Heart left ventricle (tissue), 16 donors: ENCODE data around the gene TMCO6. TPM values are rescaled to one million over a fixed set of nuclear protein-coding genes. Genes with fewer than 3 reads are reported as not detected.
"Not testable (repeated sequence)": the region's sequence is repeated elsewhere in the genome, so short reads cannot be mapped to it uniquely, and the experiment has no call there.

Source experiments
- ATAC-seq, 4 donors: fragments of 200-7000 bp; cut with Tn5 transposase; one replicate each; pipeline ENCODE4 v1.9.1; 2020 to 2022; ENCODE audit warnings: moderate library complexity in 4 of 4, mild to moderate bottlenecking in 3 of 4, moderate number of reproducible peaks in 1 of 4
- DNase-seq, 5 donors: peaks; one replicate each; pipeline ENCODE4 v3.0.0-alpha.2; 2020
- H3K27ac ChIP-seq, 12 donors: fragments of 200-600 bp; sonication (generic) in 4 of 12; one replicate each; pipeline versions ENCODE4 v1.5.0 to v1.8.0; 2016 to 2022; ENCODE audit warnings: mild to moderate bottlenecking in 2 of 12
- H3K27me3 ChIP-seq, 9 donors: fragments of 200-600 bp; sonication (generic) in 2 of 9; one replicate each; pipeline versions ENCODE4 v1.5.1 to v1.8.0; 2016 to 2022; ENCODE audit warnings: mild to moderate bottlenecking in 3 of 9
- H3K36me3 ChIP-seq, 9 donors: fragments of 200-600 bp; sonication (generic) in 2 of 9; one replicate each; pipeline versions ENCODE4 v1.5.0 to v1.8.0; 2018 to 2022; ENCODE audit warnings: mild to moderate bottlenecking in 2 of 9
- H3K4me1 ChIP-seq, 12 donors: fragments of 200-600 bp; sonication (generic) in 4 of 12; one replicate each; pipeline versions ENCODE4 v1.5.0 to v1.8.0; 2016 to 2022; ENCODE audit warnings: mild to moderate bottlenecking in 3 of 12
- H3K4me3 ChIP-seq, 12 donors: fragments of 200-600 bp; sonication (generic) in 4 of 12; one replicate each; pipeline versions ENCODE4 v1.5.0 to v1.8.0; 2017 to 2022; ENCODE audit warnings: mild to moderate bottlenecking in 9 of 12, moderate library complexity in 4 of 12
- H3K9me3 ChIP-seq, 12 donors: fragments of 200-600 bp; sonication (generic) in 4 of 12; one replicate each; pipeline versions ENCODE4 v1.5.0 to v1.8.0; 2016 to 2022; ENCODE audit warnings: mild to moderate bottlenecking in 1 of 12
- POLR2A ChIP-seq, 2 donors: fragments of 450-650 bp; IDR thresholded peaks; one replicate each; pipeline ENCODE4 v1.6.1; 2017; ENCODE audit warnings: antibody characterized with exemption in 2 of 2, mild to moderate bottlenecking in 2 of 2, moderate library complexity in 2 of 2
- WGBS, 4 donors: extraction: QIAGEN DNeasy Blood & Tissue Kit in 2 of 4; methylation state at CpG; one replicate each; pipeline versions ENCODE4 v1.1.5 to v1.1.7; 2013 to 2018; 5-methylcytosine and 5-hydroxymethylcytosine counted together
- intact Hi-C, 10 donors: fragments of 100-400 bp; cut with DNase I; formaldehyde crosslinking; loops; one replicate each; pipeline versions ENCODE4 v1.11.1 to v1.14.2; 2022
- polyA plus RNA-seq, 2 donors: library from polyadenylated mRNA; stranded (reverse); fragments of 200-250 nt; gene quantifications; one replicate each; pipeline ENCODE4 v1.2.3, GENCODE V29; 2013
- total RNA-seq, 9 donors: library from RNA; depleted of rRNA in 2 of 9; stranded (reverse); fragments of >200 nt in 2 of 9; fragmentation: NEBNext Ultra II Directional in 3 of 9; extraction: Animal tissue kit (Norgen Biotek cat#: 25700) in 3 of 9; gene quantifications; one replicate each; pipeline versions ENCODE4 v1.1.0 to v1.2.4, GENCODE V29; 2016 to 2023
- TF ChIP-seq, protein P1 (sequence below), 12 donors: fragments of 200-600 bp; sonication (generic) in 4 of 12; IDR thresholded peaks; one replicate each; pipeline versions ENCODE4 v1.5.0 to v1.8.0; 2018 to 2022; ENCODE audit warnings: antibody characterized with exemption in 12 of 12, mild to moderate bottlenecking in 5 of 12
- donor health status: ischemic (EF 13 %, LVEDD 7.1; RV severe dilation, severe dysfunction).
- donor health status: healthy with polysubstance abuse.
- donor health status: DM: no; HTN: yes; CAD: no.
- donor health status: DM: no; HTN: no; CAD: no.
- donor health status: ischemic (EF 25% LVEDD 6.9; RV normal size, moderate dysfunction).
- donor health status: ischemic (EF 25% LVEDD 5.7; RV mildly dilated, moderate dysfunction).
- donor health status: healthy.
- donor health status: DM: yes; HTN: yes; CAD: no.
- donor health status: ischemic (EF 35%, LVEDD 5.7; RV mildly dilated, moderate dysfunction).
- donor health status: nonischemic (EF 11% LVEDD 7.7; RV severe dilation, severe dysfunction).
- donor health status: DM: yes; HTN: yes; CAD: no.
- donor health status: PGD.
- donor health status: ischemic (EF 29% LVEDD 5.4; RV normal size, mild dysfunction).
- donor health status: nonischemic (EF 23%, LVEDD 6.1; RV moderate dilation, normal function).

The TMCO6 gene
- total and polyA plus RNA-seq, 11 donors: 2.2 to 11.7 (median 3.9) TPM

DNA sequence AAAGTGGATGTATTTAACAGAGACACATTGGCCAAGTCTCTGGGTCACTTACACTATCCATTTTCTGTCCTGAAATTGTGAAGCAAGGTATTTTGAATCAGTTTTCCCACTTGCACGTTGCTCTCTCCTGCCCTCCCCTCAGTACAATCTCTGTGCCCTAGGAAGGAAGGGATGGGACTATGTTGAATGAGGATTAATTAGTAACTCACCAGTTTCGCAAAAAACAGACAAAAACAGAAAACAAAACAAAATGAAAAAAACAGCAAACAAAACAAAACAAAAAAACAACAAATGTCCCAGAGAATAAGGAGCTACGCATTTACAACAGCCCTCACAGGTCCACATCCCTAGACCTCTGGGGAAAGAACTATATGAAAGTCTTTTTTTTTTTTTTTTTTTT, 5.1 kb upstream of the TMCO6 start:
- 67 to 81% (median 69%) methylated on average over 3 of the region's 3 CpGs for WGBS, 4 donors
- Histone ChIP-seq H3K9me3 (no peaks in the 10 kb centered on the region), H3K36me3 (peaks cover 0 to 3% (median 0%) of the 10 kb centered on the region in 9 donors), H3K27me3 (no peaks in the 10 kb centered on the region), H3K27ac (peak overlapping the region in 4 of 12 donors; percentile 23 to 95 (median 57)), H3K4me3 (peak overlapping the region in 4 of 12 donors; percentile 7 to 67 (median 62)), H3K4me1 (peaks cover 0 to 48% (median 21%) of the 10 kb centered on the region in 12 donors)
- no peak for DNase-seq
- TF ChIP-seq, protein P1, sequence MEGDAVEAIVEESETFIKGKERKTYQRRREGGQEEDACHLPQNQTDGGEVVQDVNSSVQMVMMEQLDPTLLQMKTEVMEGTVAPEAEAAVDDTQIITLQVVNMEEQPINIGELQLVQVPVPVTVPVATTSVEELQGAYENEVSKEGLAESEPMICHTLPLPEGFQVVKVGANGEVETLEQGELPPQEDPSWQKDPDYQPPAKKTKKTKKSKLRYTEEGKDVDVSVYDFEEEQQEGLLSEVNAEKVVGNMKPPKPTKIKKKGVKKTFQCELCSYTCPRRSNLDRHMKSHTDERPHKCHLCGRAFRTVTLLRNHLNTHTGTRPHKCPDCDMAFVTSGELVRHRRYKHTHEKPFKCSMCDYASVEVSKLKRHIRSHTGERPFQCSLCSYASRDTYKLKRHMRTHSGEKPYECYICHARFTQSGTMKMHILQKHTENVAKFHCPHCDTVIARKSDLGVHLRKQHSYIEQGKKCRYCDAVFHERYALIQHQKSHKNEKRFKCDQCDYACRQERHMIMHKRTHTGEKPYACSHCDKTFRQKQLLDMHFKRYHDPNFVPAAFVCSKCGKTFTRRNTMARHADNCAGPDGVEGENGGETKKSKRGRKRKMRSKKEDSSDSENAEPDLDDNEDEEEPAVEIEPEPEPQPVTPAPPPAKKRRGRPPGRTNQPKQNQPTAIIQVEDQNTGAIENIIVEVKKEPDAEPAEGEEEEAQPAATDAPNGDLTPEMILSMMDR (IDR thresholded peaks at IDR 0.05): no peak
- no peak for TF ChIP-seq POLR2A (IDR thresholded peaks at IDR 0.05)
- intact Hi-C loops: loop anchor here in 5 of 10 donors (5.0 to 10.0 kb wide), 3 partner anchors 72 to 259 kb away; partner anchors contain the start of genes ANKHD1 (in 1 of the 5), APBB3 (in 1 of the 5) and SLC35A4 (in 1 of the 5)
- ATAC-seq: no peak

DNA sequence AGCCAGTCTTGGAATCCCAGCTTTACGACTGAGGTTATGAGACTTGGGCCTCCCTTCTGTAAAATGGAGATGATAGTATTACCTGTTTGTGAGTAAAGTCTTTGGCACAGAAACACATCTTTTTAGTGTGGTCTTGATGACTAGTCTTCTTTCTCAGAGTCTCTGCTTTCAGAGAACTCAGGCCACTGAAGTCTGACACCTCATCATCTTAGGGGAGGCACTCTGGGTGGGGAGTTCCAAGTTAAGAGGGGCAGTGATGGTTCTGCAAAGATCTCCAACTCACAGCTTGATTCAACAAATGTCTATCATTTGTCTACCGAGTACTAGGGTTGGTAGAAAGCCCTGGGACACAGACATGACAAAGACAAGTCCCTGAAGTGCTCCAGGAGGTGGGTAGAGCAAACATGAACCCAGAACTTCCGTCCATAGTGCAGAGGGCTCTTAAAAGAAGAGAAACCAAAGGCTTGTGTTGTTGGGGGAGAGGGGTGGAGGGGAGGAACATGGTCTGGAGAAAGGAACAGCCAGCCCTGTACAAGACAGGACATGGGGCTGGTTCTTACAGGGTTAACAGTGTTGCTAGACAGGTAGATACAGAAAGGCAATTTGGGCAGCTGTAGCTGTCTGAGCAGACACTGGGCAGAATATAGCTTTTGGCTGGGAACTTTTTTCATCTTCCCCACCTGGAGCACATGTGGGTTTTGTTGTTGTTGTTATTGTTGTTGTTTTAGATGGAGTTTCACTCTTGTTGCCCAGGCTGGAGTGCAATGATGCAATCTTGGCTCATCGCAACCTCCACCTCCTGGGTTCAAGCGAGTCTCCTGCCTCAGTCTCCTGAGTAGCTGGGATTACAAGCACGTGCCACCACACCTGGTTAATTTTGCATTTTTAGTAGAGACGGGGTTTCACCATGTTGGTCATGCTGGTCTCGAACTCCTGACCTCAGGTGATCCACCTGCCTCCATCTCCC, 3.7 kb upstream of the TMCO6 start:
- H3K27ac ChIP-seq: no peak overlapping the region
- DNase-seq (no peak), ATAC-seq (no peak)
- peaks cover 0 to 3% (median 0%) of the 10 kb centered on the region in 9 donors for H3K36me3 ChIP-seq
- peaks cover 0 to 58% (median 30%) of the 10 kb centered on the region in 12 donors for H3K4me1 ChIP-seq
- H3K27me3 ChIP-seq: no peaks in the 10 kb centered on the region
- H3K4me3 ChIP-seq: no peak overlapping the region
- WGBS, 4 donors: 89 to 92% (median 90%) methylated on average over 7 to 8 of the region's 8 CpGs
- H3K9me3 ChIP-seq: no peaks in the 10 kb centered on the region
- intact Hi-C loops: loop anchor here in 9 of 10 donors (5.0 to 10.0 kb wide), 6 partner anchors 68 to 263 kb away; partner anchors contain the start of genes EIF4EBP3 (in 4 of the 9) and ANKHD1 (in 2 of the 9)
- TF ChIP-seq, protein P1 (IDR thresholded peaks at IDR 0.05): peak in 1 of 12 donors; percentile 4
- no peak for TF ChIP-seq POLR2A (IDR thresholded peaks at IDR 0.05)

DNA sequence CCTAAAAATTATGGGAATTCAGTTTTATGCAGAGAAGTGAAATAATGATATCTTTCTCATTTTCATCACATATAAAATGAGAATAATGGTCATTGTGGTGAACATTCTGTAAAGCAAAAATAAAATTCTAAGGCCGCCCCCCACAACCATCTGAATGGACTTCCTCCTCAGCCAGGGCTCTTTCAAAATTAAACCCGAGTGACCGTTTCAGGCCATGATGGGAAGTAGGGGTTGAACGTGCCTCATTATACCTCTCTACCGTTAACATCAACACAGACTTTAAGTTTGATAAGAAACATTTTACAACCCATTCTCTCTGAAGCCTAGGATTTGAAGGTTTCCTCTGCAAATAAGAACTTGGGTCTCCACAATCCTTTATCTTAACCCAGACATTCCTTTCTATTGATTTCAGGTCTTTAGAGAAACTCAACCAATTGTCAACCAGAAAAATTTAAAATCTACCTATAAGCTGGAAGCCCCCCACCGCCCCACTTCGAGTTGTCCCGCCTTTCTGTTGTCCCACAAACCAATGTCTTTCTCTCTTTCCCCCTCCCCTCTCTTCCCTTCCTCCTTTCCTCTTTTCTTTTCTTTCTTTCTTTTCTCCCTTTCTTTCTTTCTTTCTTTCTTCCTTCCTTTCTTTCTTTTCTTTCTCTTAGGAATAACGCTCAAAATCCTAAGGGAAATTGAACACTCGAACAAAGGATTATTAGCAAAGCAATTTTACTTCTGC, 1.7 kb upstream of the TMCO6 start:
- no peaks in the 10 kb centered on the region for H3K27me3 ChIP-seq
- DNase-seq: no peak
- no peak for ATAC-seq
- H3K4me1 ChIP-seq: peaks cover 0 to 55% (median 24%) of the 10 kb centered on the region in 12 donors
- intact Hi-C loops: loop anchor here in 9 of 10 donors (2.0 to 10.0 kb wide), 9 partner anchors 70 to 265 kb away; partner anchors contain the start of genes EIF4EBP3 (in 4 of the 9), ANKHD1 (in 2 of the 9), APBB3 (in 2 of the 9) and SLC35A4 (in 2 of the 9)
- peak overlapping the region in 1 of 12 donors; percentile 24 for H3K27ac ChIP-seq
- H3K36me3 ChIP-seq: peaks cover 0 to 14% (median 5%) of the 10 kb centered on the region in 9 donors
- no peaks in the 10 kb centered on the region for H3K9me3 ChIP-seq
- TF ChIP-seq, protein P1 (IDR thresholded peaks at IDR 0.05): no peak
- no peak for TF ChIP-seq POLR2A (IDR thresholded peaks at IDR 0.05)
- no peak overlapping the region for H3K4me3 ChIP-seq
- 82 to 90% (median 88%) methylated on average over 10 of the region's 10 CpGs for WGBS, 4 donors

DNA sequence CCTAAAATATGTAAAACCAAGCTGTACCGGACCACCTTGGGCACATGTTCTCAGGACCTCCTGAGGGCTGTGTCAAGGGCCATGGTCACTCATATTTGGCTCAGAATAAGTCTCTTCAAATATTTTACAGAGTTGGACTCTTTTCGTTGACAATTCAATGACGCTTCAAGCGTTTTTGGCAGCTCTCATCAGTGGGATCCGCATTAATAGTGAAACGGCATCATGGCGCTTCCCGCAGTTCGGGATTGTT, 428 bp upstream of the TMCO6 start:
- not testable (repeated sequence) for DNase-seq, H3K9me3 ChIP-seq, H3K27me3 ChIP-seq
- Histone ChIP-seq H3K27ac (peak overlapping the region; percentile 83 to 95 (median 92)), H3K4me1 (peaks cover 0 to 45% (median 17%) of the 10 kb centered on the region in 12 donors), H3K4me3 (peak overlapping the region in 11 of 12 donors; percentile 3 to 92 (median 82)), H3K36me3 (peaks cover 0 to 27% (median 17%) of the 10 kb centered on the region in 9 donors)
- intact Hi-C loops: loop anchor here in 9 of 10 donors (1.0 to 10.0 kb wide), 10 partner anchors 25 to 267 kb away; partner anchors contain the start of genes EIF4EBP3 (in 4 of the 9), ANKHD1 (in 2 of the 9), APBB3 (in 2 of the 9) and SLC35A4 (in 2 of the 9)
- ATAC-seq: peak in 1 of 4 donors; percentile 3
- 23 to 40% (median 30%) methylated on average over 9 of the region's 9 CpGs for WGBS, 4 donors
